HPDE6-E6E7 (cell line): Measurements from ENCODE around the gene KIF21B.
"Not testable (repeated sequence)": the region's sequence is repeated elsewhere in the genome, so short reads cannot be mapped to it uniquely, and the experiment has no call there.

Source experiments
- DNase-seq: peaks from one replicate; pipeline ENCODE4 v3.0.0; 2011; ENCODE audit warnings: missing footprints; ENCODE audit errors: extremely low spot score

The KIF21B gene

DNA sequence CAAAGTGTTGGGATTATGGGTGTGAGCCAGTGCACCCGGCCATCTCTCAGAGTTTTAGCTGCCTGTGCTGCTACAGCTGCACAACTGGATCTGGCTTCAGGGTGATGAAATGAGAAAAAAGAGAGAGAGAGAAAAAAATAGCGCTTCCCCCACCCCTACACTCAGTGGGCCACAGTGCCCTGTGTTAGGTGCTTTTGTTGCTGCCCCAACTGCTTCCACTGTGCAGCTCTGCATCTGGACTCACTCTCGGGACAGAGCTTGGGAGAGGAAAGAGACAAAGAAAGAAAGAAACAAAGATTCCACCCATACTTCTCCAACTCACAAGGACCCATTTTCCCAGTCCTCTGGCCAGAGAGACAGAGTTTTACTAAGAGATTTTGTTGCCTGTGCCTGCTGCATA is 78.4 kb downstream of the KIF21B start:
- DNase-seq: no peak

DNA sequence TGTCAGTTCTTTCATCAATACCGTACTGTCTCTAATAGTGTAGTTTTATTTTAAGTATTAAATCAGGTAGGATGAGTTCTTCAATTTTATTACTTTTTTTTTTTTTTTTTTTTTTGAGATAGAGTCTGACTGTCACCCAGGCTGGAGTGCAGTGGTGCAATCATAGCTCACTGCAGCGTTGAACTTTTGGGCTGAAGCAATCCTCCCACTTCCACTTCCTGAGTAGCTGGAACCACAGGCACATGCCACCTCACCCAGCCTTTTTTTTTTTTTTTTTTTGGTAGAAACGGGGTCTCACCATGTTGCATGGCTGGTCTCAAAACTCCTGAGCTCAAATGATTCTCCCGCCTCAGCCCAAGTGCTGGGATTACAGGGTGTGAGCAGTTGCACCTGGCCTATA is 84.6 kb downstream of the KIF21B start:
- no peak for DNase-seq

DNA sequence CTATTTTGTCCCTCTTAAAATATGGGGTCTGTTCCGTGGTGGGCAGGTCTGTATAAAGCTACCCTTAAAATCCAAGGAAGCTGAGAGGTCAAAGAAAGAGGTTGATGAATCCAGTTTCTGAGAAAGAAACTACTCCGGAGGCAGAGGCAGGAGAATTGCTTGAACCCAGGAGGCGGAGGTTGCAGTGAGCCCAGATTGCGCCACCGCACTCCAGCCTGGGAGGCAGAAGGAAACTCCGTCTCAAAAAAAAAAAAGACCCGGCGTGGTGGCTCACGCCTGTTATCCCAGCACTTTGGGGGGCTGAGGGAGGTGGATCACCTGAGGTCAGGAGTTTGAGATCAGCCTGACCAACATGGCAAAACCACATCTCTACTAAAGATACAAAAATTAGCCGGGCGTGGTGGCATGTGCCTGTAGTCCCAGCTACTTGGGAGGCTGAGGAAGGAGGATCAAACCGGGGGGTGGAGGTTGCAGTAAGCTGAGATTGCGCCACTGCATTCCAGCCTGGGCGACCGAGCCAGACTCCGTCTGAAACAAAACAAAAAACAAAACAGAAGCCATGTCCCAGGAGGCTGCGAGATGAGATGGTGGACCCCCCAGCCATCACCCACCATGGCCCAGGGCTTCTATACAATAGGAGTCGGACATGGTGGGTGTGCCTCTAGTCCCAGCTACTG is 88.1 kb downstream of the KIF21B start:
- DNase-seq: not testable (repeated sequence)

DNA sequence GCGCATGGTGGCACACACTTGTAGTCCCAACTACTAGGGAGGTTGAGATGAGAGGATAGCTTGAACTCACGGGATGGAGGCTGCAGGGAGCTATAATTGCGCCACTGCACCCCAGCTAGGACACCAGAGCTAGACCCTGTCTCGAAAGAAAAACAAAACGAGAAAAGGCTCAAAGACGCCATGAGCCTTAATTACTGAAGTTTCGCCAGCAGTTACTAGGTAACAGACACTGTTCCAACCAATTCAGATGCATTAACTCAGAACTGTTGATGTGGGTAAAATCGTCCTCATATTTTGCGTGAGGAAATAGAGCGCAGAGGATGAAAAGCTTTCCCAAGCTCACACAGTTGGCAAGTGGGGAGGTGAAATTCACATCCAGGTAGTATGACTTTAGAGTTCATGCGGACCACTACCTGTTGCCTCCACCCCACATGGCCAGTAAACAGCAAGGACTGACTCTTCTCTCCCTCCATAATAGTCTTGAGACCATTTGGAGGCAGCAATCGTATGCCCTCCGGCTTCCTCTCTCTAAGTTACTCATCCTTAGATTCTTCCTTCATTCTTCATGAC is 88.8 kb downstream of the KIF21B start:
- DNase-seq: no peak

DNA sequence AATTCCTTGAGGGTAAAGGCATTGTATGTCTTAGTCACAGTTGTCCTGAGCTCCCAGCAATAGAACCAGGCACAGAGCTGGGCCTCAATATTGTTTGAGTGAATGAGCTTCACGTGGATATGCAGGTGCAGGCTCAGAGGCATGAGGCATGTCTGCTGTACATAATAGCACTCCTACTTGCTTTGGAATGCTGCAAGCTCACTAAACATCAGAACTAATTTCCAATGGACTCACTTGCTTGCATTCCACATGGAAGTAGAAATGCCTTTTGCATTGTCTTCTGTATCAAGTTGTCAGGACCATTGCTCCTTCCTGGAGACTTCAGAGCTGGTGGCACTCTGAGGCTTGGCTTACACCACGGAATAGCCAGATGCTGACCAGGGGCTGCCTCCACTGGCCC is 91.7 kb downstream of the KIF21B start:
- no peak for DNase-seq

DNA sequence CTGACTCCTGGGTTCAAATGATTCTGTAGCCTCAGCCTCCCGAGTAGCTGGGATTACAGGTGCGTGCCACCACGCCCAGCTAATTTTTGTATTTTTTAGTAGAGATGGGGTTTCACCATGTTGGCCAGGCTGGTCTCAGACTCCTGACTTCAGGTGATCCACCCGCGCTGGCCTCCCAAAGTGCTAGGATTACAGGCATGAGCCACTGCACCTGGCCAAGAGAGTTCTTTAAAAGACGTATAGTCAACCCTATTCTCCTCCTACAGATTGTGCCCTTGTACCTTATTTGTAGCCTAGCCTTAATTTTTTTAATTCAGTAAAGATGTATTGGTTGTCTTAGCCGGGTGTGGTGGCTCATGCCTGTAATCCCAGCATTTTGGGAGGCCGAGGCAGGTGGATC is 93.2 kb downstream of the KIF21B start:
- DNase-seq: not testable (repeated sequence)

DNA sequence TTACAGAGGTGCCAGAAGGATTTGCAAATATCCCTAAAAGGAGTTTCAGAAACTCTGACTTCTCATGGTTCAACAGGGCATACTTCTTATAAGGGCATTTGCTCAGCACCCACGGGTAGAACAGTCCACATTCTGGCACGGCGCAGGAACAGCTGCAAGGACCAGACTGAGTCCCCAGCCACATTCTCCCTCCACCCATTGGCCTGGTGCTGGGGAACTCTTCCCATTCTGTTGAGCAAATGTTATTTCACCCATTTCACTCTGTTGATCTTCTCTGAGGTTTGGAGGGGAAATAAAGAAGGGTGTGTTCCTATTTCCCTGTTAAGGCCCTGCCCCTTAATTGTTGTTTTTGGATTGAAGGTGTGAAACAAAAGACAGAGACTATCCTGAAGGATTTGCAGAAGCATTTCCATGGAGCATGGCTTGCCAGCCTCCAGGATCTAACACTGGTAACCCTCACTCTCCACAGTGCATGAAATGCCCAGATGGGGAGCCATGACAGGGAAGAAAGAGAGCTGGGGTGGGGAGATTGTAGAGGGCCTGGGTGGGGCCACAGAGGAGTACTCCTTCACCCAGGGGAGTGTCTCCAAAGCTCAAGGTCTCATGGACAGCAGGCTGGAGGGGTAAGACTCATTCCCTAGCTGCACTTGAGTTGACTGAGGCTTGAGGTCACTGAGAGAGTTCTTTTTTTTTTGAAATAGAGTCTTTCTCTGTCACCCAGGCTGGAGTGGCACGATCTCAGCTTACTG is 93.8 kb downstream of the KIF21B start:
- DNase-seq: no peak

DNA sequence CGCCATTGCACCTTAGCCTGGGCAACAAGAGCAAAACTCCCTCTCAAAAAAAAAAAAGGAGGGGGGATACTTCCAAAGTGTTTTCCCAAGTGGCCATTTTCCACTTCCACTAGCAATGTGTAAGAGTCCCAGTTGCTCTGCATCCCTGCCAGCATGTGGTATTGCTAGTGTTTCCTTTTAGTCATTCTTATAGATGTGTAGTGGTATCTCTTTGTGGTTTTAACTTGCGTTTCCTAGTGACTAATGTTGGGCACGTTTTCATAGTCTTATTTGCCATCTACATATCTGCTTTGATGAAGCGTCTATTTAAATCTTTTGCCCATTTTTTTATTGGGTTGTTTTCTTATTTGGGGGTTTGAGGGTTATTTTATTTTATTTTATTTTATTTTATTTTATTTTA is 97.7 kb downstream of the KIF21B start:
- no peak for DNase-seq

DNA sequence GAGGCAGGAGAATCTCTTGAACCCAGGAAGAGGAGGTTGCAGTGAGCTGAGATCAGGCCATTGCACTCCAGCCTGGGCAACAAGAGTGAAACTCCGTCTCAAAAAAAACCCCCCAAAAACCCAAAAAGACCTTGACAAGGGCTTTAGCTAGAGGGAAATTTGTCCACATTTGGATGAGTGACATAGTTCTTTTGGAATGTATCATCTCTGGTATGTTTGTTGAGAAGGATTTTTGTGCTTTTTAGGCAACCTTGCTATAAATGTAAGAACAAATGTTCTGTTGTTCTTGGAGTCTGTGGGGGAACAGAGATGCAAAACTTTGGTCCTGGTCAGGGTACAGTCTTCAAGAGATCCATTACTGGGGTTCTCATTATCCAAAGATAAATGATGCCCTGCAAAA is 99.9 kb downstream of the KIF21B start:
- DNase-seq: no peak

DNA sequence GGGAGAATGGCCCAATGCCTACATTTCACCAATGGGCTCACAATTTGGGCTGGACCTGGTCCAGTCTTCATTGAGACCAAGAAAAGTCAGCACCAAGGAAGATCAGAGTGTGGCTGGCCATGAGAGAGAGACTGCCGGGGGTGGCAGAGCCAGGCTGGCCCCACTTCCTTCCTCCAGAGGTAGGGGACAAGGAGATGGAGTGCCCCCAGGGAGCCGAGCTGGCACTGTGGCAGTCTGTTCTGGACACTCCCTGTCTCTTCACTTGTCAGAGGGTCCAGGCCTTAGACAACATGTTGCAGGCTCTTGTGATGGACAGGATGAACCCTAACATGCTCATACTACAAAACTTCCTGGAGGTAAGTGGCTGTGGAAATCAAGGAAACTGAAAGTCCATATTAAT is 101.1 kb downstream of the KIF21B start:
- no peak for DNase-seq

DNA sequence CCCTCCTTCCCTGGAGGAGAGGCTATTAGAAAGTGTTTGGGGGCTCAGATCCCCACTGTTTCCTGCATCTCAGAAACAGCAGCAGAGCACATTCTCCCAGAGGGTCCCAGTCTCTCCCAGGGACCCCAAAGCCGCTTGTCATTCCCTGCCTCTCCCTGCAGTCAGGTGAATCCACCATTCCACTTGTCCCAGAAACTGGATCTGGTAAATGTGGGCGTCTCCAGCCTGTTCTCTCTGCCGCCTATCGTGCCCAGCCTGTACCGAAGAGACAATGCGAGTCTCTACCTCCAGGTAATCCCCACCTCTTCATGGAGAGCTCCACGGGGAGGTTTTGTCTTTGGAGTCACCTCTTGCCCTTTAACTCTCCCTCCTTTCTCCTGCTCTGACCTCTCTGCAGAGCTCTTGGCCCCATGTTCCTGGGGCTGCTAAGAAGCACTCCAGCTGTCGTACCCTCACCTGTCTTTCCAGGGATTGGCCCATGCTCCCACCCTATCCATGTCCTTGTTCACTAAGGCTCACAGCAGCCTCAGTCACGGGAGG is 101.9 kb downstream of the KIF21B start:
- no peak for DNase-seq
